ENCODE results near the gene BANK1.
A peak's percentile ranks its signal among the peaks of the same experiment; 100 is the strongest.

The BANK1 gene

GRCh38 chr4:101790521-101791181 lies at the start of gene BANK1:
Gene BANK1 (plus strand): TSS chr4:101790730. CDS start chr4:101790881, 151 bp downstream.
- peak within 1 kb of the TSS; percentile 56 for H3K4me3 ChIP-seq (ENCODE audit: low read depth, low read length)
- no peak for DNase-seq (ENCODE audit: low read depth)

DNA sequence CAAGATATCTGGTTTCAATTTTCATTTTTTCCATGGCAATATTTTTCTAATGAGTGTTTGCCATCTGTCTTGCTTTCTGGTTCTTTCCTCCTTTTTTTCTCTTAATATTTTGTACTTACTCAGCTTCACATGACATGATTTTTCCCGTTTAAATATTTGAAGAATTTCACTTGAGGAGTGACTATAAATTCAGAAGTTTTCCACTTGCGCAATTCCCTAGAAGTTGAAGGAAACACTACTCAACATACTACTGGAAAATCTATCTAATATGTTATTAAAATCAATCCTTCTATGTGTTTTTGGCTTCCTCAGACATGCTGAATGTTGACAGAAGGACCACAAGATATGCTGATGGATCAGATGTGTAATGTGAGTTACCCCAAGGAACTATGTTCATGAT lies 36.8 kb upstream of the BANK1 start:
- no peak for DNase-seq (ENCODE audit: low read depth)
- H3K4me3 ChIP-seq (ENCODE audit: low read depth, low read length): no peak overlapping the region

DNA sequence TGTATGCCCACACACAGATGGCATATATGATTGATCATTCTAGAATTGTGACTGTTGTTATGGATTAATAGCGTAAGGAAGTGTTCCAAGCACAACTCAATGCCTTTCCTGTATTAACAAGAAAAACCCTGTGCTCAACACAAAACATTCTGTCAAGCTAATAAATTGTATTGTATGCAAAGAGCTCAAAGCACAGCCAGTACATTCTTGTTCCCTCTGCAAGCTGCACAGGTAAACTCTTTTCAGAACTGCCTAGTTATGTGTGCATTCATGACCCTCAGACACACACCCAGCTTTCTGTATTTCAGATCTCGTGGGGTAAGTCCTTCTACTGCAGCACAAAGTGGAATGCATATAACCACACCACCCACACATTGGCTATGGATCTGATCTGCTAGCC lies 34.3 kb upstream of the BANK1 start:
- no peak overlapping the region for H3K4me3 ChIP-seq (ENCODE audit: low read depth, low read length)
- DNase-seq (ENCODE audit: low read depth): no peak

GRCh38 chr4:101761405-101761804 lies 29.1 kb upstream of the BANK1 start:
- DNase-seq (ENCODE audit: low read depth): no peak
- H3K4me3 ChIP-seq (ENCODE audit: low read depth, low read length): no peak overlapping the region

DNA sequence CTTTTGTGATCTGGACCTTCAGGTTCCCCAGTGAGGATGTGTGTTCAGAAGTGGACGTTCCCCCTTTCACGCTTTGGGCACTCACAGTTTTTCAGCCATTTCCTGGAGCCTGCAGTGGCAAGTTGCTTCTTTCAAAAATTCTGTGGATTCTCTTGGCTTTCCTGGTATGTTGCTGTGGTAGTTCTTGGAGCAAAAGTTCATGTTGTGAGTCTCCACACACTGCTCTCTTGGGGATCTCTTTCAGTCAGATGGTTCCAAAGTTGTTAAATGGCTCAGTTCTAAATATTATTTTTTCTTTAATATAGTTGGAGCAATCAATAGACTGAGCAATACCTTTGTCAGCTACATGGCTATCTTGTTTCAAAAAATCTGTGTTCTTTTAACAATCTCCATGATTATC lies 28.5 kb upstream of the BANK1 start:
- DNase-seq (ENCODE audit: low read depth): no peak
- no peak overlapping the region for H3K4me3 ChIP-seq (ENCODE audit: low read depth, low read length)

DNA sequence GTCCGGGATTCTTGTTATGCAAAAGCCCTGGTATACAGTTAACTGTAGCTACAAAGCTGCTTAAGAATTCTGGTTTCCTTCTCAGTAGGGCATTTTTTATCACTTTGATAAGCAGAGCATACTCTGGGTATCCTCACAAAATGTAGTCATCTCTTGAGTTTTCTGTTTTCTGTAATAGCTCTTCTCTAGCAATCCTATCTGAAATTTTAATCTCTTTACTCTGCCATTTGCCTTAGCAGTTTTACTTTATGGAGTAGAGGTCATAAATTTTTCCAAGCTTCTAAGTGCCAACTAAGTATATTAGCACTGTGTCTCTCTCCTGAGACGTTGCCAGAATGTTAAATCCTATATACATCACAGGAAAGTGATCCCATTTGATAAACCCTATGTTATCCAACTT lies 28.0 kb upstream of the BANK1 start:
- H3K4me3 ChIP-seq (ENCODE audit: low read depth, low read length): no peak overlapping the region
- no peak for DNase-seq (ENCODE audit: low read depth)

- DNase-seq (ENCODE audit: low read depth): no peak
- H3K4me3 ChIP-seq (ENCODE audit: low read depth, low read length): no peak overlapping the region
These were observed 27.0 kb upstream of the BANK1 start for GRCh38 chr4:101763576-101763975.

GRCh38 chr4:101774807-101775206 lies 15.7 kb upstream of the BANK1 start:
- peak; percentile 22 for DNase-seq (ENCODE audit: low read depth)

DNA sequence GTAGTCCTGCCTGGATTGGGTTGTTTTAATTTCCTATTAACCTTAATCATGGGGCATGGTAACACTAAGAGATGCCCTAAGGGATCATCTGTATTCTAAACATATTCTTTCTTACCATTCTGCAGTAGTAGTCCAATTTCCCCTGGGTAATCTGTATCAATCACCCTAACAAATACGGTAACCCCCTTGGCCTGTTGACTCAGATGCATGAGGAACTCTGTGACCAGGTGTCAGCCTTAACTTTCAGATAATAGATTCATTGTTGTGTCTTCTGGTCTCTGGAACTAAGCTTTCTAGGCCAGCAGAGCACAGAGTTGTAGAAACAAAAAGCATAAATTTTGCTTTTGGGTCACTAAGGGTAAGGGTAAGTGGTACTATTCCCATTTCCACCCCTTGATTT lies 13.1 kb upstream of the BANK1 start:
- DNase-seq (ENCODE audit: low read depth): no peak

More at GRCh38 chr4:101774807-101775206, 15.7 kb upstream of the BANK1 start:
- no peak overlapping the region for H3K4me3 ChIP-seq (ENCODE audit: low read depth, low read length)

GRCh38 chr4:101780284-101780683 lies 10.2 kb upstream of the BANK1 start:
- H3K4me3 ChIP-seq (ENCODE audit: low read depth, low read length): no peak overlapping the region
- DNase-seq (ENCODE audit: low read depth): no peak

More for the DNA sequence above, 13.1 kb upstream of the BANK1 start:
- H3K4me3 ChIP-seq (ENCODE audit: low read depth, low read length): no peak overlapping the region

DNA sequence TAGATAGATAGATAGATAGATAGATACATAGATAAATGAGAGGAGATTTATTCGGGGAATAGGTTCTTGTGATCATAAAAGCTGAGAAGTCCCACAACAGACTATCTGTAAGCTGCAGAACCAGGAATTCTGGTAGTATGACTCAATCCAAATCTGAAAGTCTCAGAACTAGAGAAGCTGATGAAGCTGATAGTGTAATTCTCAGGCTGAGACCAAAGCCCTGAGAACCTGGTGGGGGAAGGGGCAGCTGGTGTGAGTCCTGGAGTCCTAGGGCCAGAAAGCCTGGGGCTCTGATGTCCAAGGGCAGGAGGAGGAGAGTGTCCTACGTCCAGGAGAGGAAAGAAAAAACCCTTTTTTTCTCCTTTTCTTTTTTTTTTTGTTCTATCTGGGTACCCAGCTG lies 8.0 kb upstream of the BANK1 start:
- no peak overlapping the region for H3K4me3 ChIP-seq (ENCODE audit: low read depth, low read length)
- no peak for DNase-seq (ENCODE audit: low read depth)

GRCh38 chr4:101784957-101785356 lies 5.6 kb upstream of the BANK1 start:
- no peak overlapping the region for H3K4me3 ChIP-seq (ENCODE audit: low read depth, low read length)

GRCh38 chr4:101785486-101785885 lies 5.0 kb upstream of the BANK1 start:
- no peak for DNase-seq (ENCODE audit: low read depth)
- no peak overlapping the region for H3K4me3 ChIP-seq (ENCODE audit: low read depth, low read length)

More at GRCh38 chr4:101784957-101785356, 5.6 kb upstream of the BANK1 start:
- no peak for DNase-seq (ENCODE audit: low read depth)

- H3K4me3 ChIP-seq (ENCODE audit: low read depth, low read length): no peak overlapping the region
- DNase-seq (ENCODE audit: low read depth): no peak
These were observed 2.7 kb upstream of the BANK1 start for GRCh38 chr4:101787701-101788316.

- no peak for DNase-seq (ENCODE audit: low read depth)
- peak overlapping the region; percentile 56 for H3K4me3 ChIP-seq (ENCODE audit: low read depth, low read length)
These were observed 640 bp downstream of the BANK1 start for GRCh38 chr4:101791182-101791558.

DNA sequence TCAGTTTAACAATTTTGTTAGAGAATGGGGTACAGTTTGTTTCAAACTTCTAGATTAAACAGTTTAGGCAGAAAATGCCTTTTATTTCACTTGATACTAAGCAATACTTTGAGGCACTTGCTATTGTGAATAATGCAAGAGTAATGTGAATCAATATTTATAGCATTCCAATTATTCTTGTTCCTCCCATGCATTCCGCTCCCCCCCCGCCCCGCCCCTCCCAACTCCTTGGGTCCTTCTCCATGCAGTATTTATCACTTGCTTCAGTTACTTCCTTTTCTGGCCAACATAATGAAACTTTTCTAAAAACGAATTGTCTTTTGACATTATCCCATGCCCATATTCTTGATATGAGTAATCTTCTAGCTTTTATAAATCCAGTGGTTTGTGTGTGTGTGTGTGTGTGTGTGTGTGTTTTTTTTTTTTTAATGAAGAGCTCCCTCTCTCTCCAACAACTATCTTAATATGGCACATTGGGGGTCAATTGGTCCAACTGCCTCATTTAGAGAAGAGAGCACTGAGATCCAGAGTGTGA lies 1.6 kb downstream of the BANK1 start:
- DNase-seq (ENCODE audit: low read depth): no peak
- no peak overlapping the region for H3K4me3 ChIP-seq (ENCODE audit: low read depth, low read length)

- no peak for DNase-seq (ENCODE audit: low read depth)
- no peak overlapping the region for H3K4me3 ChIP-seq (ENCODE audit: low read depth, low read length)
These were observed 2.9 kb downstream of the BANK1 start for GRCh38 chr4:101793397-101793796.

GRCh38 chr4:101794806-101795205 lies 4.3 kb downstream of the BANK1 start:
- no peak overlapping the region for H3K4me3 ChIP-seq (ENCODE audit: low read depth, low read length)
- DNase-seq (ENCODE audit: low read depth): no peak

GRCh38 chr4:101795704-101796103 lies 5.2 kb downstream of the BANK1 start:
- H3K4me3 ChIP-seq (ENCODE audit: low read depth, low read length): no peak overlapping the region
- DNase-seq (ENCODE audit: low read depth): no peak

DNA sequence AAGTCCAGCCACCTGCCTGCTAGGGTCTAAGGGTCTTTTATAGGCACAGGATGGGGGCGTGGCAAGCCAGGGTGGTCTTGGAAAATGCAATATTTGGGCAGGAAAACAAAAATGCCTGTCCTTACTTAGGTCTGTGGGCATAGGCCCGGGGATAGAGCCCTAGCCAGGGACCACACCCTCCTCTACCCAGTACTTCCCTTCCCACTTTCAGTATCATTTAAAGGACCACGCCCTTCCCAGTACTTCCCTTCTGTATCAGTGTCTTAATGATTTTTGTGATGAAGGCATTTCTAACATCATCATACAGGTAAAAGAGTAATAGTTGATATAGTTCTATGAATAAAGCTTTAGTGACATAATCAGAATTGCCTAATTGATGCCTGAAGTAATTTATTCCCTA lies 11.4 kb downstream of the BANK1 start:
- H3K4me3 ChIP-seq (ENCODE audit: low read depth, low read length): no peak overlapping the region

DNA sequence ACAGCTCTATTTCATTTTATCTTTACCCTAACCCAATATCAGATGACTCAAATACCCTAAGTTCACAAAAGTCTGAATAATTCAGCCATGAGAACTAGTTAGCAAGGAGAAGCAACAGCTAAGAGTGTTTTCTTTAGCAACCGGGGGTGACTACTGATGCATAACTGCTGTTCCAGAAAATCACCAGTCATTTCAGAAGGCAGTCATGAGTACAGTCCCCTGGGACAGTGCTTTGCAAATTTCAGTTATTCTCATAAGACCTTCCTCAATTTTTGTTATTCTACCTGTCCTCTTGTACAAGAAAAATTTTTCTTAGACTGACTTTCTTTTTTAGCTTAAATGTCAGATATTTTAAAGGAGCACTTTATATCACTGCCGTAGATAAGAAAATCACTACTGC lies 16.4 kb downstream of the BANK1 start:
- H3K4me3 ChIP-seq (ENCODE audit: low read depth, low read length): no peak overlapping the region
- DNase-seq (ENCODE audit: low read depth): no peak

More for the DNA sequence above, 11.4 kb downstream of the BANK1 start:
- DNase-seq (ENCODE audit: low read depth): no peak

Measured in skeletal muscle cell (primary cell).